IMR-90 (cell line): ENCODE data around the gene NES. TPM values are rescaled to one million over a fixed set of nuclear protein-coding genes. Genes with fewer than 3 reads are reported as not detected.

Source experiments
- ATAC-seq: fragments of 200-7000 bp; cut with Tn5 transposase; 2 replicates; pipeline ENCODE4 v1.9.1; 2020; ENCODE audit warnings: low read depth, mild to moderate bottlenecking, moderate library complexity
- BruUV-seq: library from RNA; stranded (reverse); fragments of 400-500 nt; replicated peaks from 2 replicates; lab custom pipeline; 2021; lab: Mats Ljungman, UMichigan
- CTCF ChIA-PET: fragments of 300-600 bp; formaldehyde crosslinking; extraction: SDS; loops from one replicate; lab custom pipeline; 2021; ENCODE audit warnings: antibody characterized with exemption; lab: Yijun Ruan, JAX
- POLR2A ChIA-PET: fragments of 300-600 bp; sonication (Branson Sonifier 250); formaldehyde crosslinking; loops from one replicate; lab custom pipeline; 2022; ENCODE audit warnings: antibody characterized with exemption; ENCODE audit not compliant: unreplicated experiment; lab: Charles Lee
- DNase-seq: peaks from one replicate; pipeline ENCODE4 v3.0.0; 2013
- H2AFZ ChIP-seq: replicated peaks from 2 replicates; pipeline ENCODE3; 2013; ENCODE audit warnings: low read length, mild to moderate bottlenecking; ENCODE audit not compliant: poor library complexity
- H2AK5ac ChIP-seq: 2 replicates; pipeline ENCODE4 v1.6.1; 2013; ENCODE audit warnings: low read depth, low read length, inconsistent platforms
- H2AK9ac ChIP-seq: replicated peaks from 2 replicates; pipeline ENCODE3; 2013; ENCODE audit warnings: mild to moderate bottlenecking, low read depth, low read length, moderate library complexity; ENCODE audit not compliant: poor library complexity
- H2BK120ac ChIP-seq: 2 replicates; pipeline ENCODE4 v1.6.1; 2013; ENCODE audit warnings: low read depth, low read length, inconsistent platforms
- H2BK15ac ChIP-seq: 3 replicates; pipeline ENCODE4 v1.6.1; 2013; ENCODE audit warnings: low read depth, low read length, inconsistent platforms
- H2BK20ac ChIP-seq: 2 replicates; pipeline ENCODE4 v1.6.1; 2013; ENCODE audit warnings: low read depth, mild to moderate bottlenecking, inconsistent platforms, low read length, moderate library complexity
- H2BK5ac ChIP-seq: 2 replicates; pipeline ENCODE4 v1.6.1; 2013; ENCODE audit warnings: mild to moderate bottlenecking, low read depth, low read length, inconsistent platforms; ENCODE audit not compliant: poor library complexity, severe bottlenecking
- H3K14ac ChIP-seq: replicated peaks from 2 replicates; pipeline ENCODE4 v1.6.1; 2013; ENCODE audit warnings: low read depth, low read length, inconsistent platforms
- H3K18ac ChIP-seq: 2 replicates; pipeline ENCODE4 v1.6.1; 2013; ENCODE audit warnings: low read depth, low read length, control low read depth
- H3K23ac ChIP-seq: 2 replicates; pipeline ENCODE4 v1.6.1; 2013; ENCODE audit warnings: low read depth, low read length, inconsistent platforms
- H3K27ac ChIP-seq: 2 replicates; pipeline ENCODE4 v1.5.1; 2013; ENCODE audit warnings: mild to moderate bottlenecking, control low read depth, low read length; ENCODE audit not compliant: insufficient read depth
- H3K27me3 ChIP-seq: 2 replicates; pipeline ENCODE4 v1.6.1; 2013; ENCODE audit warnings: low read length; ENCODE audit not compliant: control insufficient read depth, insufficient read depth
- H3K36me3 ChIP-seq: 2 replicates; pipeline ENCODE4 v1.6.1; 2013; ENCODE audit warnings: low read length, mixed read lengths; ENCODE audit not compliant: control insufficient read depth, insufficient read depth
- H3K4ac ChIP-seq: 2 replicates; pipeline ENCODE4 v1.6.1; 2013; ENCODE audit warnings: low read depth, low read length, inconsistent platforms
- H3K4me1 ChIP-seq: 2 replicates; pipeline ENCODE4 v1.6.1; 2013; ENCODE audit warnings: low read length, mixed read lengths; ENCODE audit not compliant: control insufficient read depth, insufficient read depth
- H3K4me2 ChIP-seq: 2 replicates; pipeline ENCODE4 v1.6.1; 2013; ENCODE audit warnings: low read depth, mild to moderate bottlenecking, control low read depth, low read length, moderate library complexity
- H3K4me3 ChIP-seq: 2 replicates; pipeline ENCODE4 v1.5.1; 2013; ENCODE audit warnings: low read depth, mild to moderate bottlenecking, control low read depth, low read length, moderate library complexity; ENCODE audit not compliant: insufficient read depth
- H3K56ac ChIP-seq: 2 replicates; pipeline ENCODE4 v1.6.1; 2013; ENCODE audit warnings: low read length, inconsistent platforms; ENCODE audit not compliant: insufficient read depth; ENCODE audit errors: extremely low read depth
- H3K79me1 ChIP-seq, 2 experiments: 2 replicates each; pipeline ENCODE4 v1.6.1; 2013; ENCODE audit warnings: low read length in 2 of 2, inconsistent platforms in 1 of 2, low read depth in 1 of 2
- H3K9ac ChIP-seq: 2 replicates; pipeline ENCODE4 v1.6.1; 2013; ENCODE audit warnings: low read depth, low read length, control low read depth
- H3K9me1 ChIP-seq: 2 replicates; pipeline ENCODE4 v1.6.1; 2013; ENCODE audit warnings: low read length, inconsistent platforms; ENCODE audit not compliant: insufficient read depth
- H3K9me3 ChIP-seq: 2 replicates; pipeline ENCODE4 v1.6.1; 2013; ENCODE audit warnings: low read length; ENCODE audit not compliant: control insufficient read depth, insufficient read depth
- H4K20me1 ChIP-seq: 2 replicates; pipeline ENCODE4 v1.6.1; 2013; ENCODE audit warnings: low read length, inconsistent platforms; ENCODE audit not compliant: insufficient read depth
- H4K5ac ChIP-seq: 2 replicates; pipeline ENCODE4 v1.6.1; 2013; ENCODE audit warnings: mild to moderate bottlenecking, low read depth, low read length, control low read depth
- H4K8ac ChIP-seq, 2 experiments: 2 replicates each; pipeline ENCODE4 v1.6.1; 2013; ENCODE audit warnings: low read depth in 2 of 2, low read length in 2 of 2, control low read depth in 1 of 2, inconsistent platforms in 1 of 2
- H4K91ac ChIP-seq: 2 replicates; pipeline ENCODE4 v1.6.1; 2013; ENCODE audit warnings: low read depth, low read length, inconsistent platforms; ENCODE audit not compliant: insufficient read depth
- BHLHE40 ChIP-seq: fragments of 150-350 bp; IDR thresholded peaks from 2 replicates; pipeline ENCODE4 v1.6.1; 2016; ENCODE audit warnings: mild to moderate bottlenecking, low read depth, low read length
- CEBPB ChIP-seq: IDR thresholded peaks from 2 replicates; pipeline ENCODE4 v1.6.1; 2012; ENCODE audit warnings: low read depth, low read length, improper control_type of control experiment
- CHD1 ChIP-seq: IDR thresholded peaks from 2 replicates; pipeline ENCODE4 v1.6.1; 2012; ENCODE audit warnings: low read depth, low read length, improper control_type of control experiment
- ELK1 ChIP-seq: fragments of 150-350 bp; IDR thresholded peaks from 2 replicates; pipeline ENCODE4 v1.6.1; 2016; ENCODE audit warnings: low read depth, mild to moderate bottlenecking, low read length, moderate library complexity, borderline replicate concordance
- FOS ChIP-seq: fragments of 150-350 bp; IDR thresholded peaks from 2 replicates; pipeline ENCODE4 v1.6.1; 2016; ENCODE audit warnings: low read depth, low read length
- MAFK ChIP-seq: IDR thresholded peaks from 2 replicates; pipeline ENCODE4 v1.6.1; 2012; ENCODE audit warnings: low read depth, low read length, improper control_type of control experiment
- MAZ ChIP-seq: IDR thresholded peaks from 2 replicates; pipeline ENCODE4 v1.6.1; 2012; ENCODE audit warnings: low read depth, mild to moderate bottlenecking, low read length, improper control_type of control experiment, moderate library complexity, borderline replicate concordance
- MXI1 ChIP-seq: IDR thresholded peaks from 2 replicates; pipeline ENCODE4 v1.6.1; 2012; ENCODE audit warnings: low read depth, mild to moderate bottlenecking, low read length, moderate library complexity, borderline replicate concordance
- NFE2L2 ChIP-seq: fragments of 150-350 bp; IDR thresholded peaks from 2 replicates; pipeline ENCODE4 v1.6.1; 2016; ENCODE audit warnings: low read depth, mild to moderate bottlenecking, low read length
- POLR2A ChIP-seq: IDR thresholded peaks from 2 replicates; pipeline ENCODE4 v1.6.1; 2012; ENCODE audit warnings: mild to moderate bottlenecking, low read depth, low read length
- RAD21 ChIP-seq: IDR thresholded peaks from 2 replicates; pipeline ENCODE4 v1.6.1; 2012; ENCODE audit warnings: low read length, improper control_type of control experiment
- RCOR1 ChIP-seq: IDR thresholded peaks from 2 replicates; pipeline ENCODE4 v1.6.1; 2012; ENCODE audit warnings: mild to moderate bottlenecking, low read length, improper control_type of control experiment; ENCODE audit not compliant: insufficient replicate concordance
- RFX5 ChIP-seq: IDR thresholded peaks from 2 replicates; pipeline ENCODE4 v1.8.0; 2012; ENCODE audit warnings: low read depth, mild to moderate bottlenecking, low read length, moderate library complexity
- SMC3 ChIP-seq: fragments of 150-350 bp; IDR thresholded peaks from 2 replicates; pipeline ENCODE4 v1.6.1; 2016; ENCODE audit warnings: low read depth, mild to moderate bottlenecking, antibody characterized with exemption, low read length, moderate library complexity
- USF2 ChIP-seq: fragments of 150-350 bp; IDR thresholded peaks from 2 replicates; pipeline ENCODE4 v1.6.1; 2017; ENCODE audit warnings: mild to moderate bottlenecking, antibody characterized with exemption, low read length, low read depth
- WGBS, 2 experiments: methylation state at CpG; one replicate each; pipeline versions ENCODE4 v1.1.5 to v1.1.7; 2013; ENCODE audit warnings: missing lambda C conversion rate in 2 of 2; ENCODE audit not compliant: insufficient read length in 1 of 2; ENCODE audit errors: extremely low coverage in 2 of 2; 5-methylcytosine and 5-hydroxymethylcytosine counted together
- dilution Hi-C: fragments of 300-500 bp; cut with HindIII; formaldehyde crosslinking; loops from one replicate; pipeline ENCODE4 v1.14.3; 2018; ENCODE audit warnings: low sequenced_read_pairs; ENCODE audit not compliant: unreplicated experiment
- in situ Hi-C: fragments of 300-500 bp; cut with MboI; formaldehyde crosslinking; loops from 3 replicates; pipeline ENCODE4 v1.14.3; 2019; ENCODE audit warnings: low sequenced_read_pairs, inconsistent platforms, mixed read lengths
- intact Hi-C: fragments of 100-400 bp; cut with micrococcal nuclease; formaldehyde crosslinking; loops from 2 replicates; pipeline ENCODE4 v1.10.0; 2022
- polyA plus RNA-seq, 3 experiments: library from polyadenylated mRNA; depleted of rRNA; stranded (reverse); fragments of >200 nt; gene quantifications; 2 replicates each; pipeline ENCODE4 v1.2.3, GENCODE V29; 2012; ENCODE audit warnings: low replicate concordance in 1 of 3
- total RNA-seq: library from RNA; depleted of rRNA; stranded (reverse); fragments of >200 nt; gene quantifications from 2 replicates; pipeline ENCODE4 v1.2.3, GENCODE V29; 2012

NES gene
- total and polyA plus RNA-seq, 2 of the 4 experiments (the other 2 are of a cell fraction), result 25.3 to 40.1 TPM

- ATAC-seq (no peak), DNase-seq (no peak)
- no peak overlapping the region for H2BK15ac ChIP-seq
- H3K79me1 ChIP-seq, result peaks cover 0 to 5% of the 10 kb centered on the region in 2 experiments; a peak in 2 of 4 replicates
- H3K56ac ChIP-seq, result no peak overlapping the region
- POLR2A ChIA-PET, result no interaction called here
- CTCF ChIA-PET, result interaction anchor here (1.0 to 1.4 kb wide), 2 partner anchors 22 to 58 kb away, joined by 3 read pairs; no protein-coding TSS in a partner anchor
- no peak overlapping the region for H3K4me2 ChIP-seq
- in situ Hi-C loops (no loop called here), dilution Hi-C loops (no loop called here), intact Hi-C loops (no loop called here)
- H2AK9ac ChIP-seq, result no peak overlapping the region
- H3K14ac ChIP-seq, result no peak overlapping the region
- H3K36me3 ChIP-seq, result no peaks in the 10 kb centered on the region
- no TSS peak for BruUV-seq
- no peak overlapping the region for H3K23ac ChIP-seq
- 86% methylated on average over 1 of the region's 5 CpGs; no CpG with 5 or more reads in 1 of the 2 experiments for WGBS, 2 experiments
- H2AK5ac ChIP-seq, result no peak overlapping the region
- no peak overlapping the region for H3K18ac ChIP-seq
- no peak overlapping the region for H3K9ac ChIP-seq
- H3K4me3 ChIP-seq, result no peak overlapping the region
- H2BK5ac ChIP-seq, result no peak overlapping the region
- H3K27me3 ChIP-seq, result peaks cover 27% of the 10 kb centered on the region
- H3K27ac ChIP-seq, result no peak overlapping the region
- no peak overlapping the region for H2AFZ ChIP-seq
- H3K4ac ChIP-seq, result no peak overlapping the region
- H4K8ac ChIP-seq, result no peak overlapping the region
- no peak overlapping the region for H2BK20ac ChIP-seq
- H3K9me3 ChIP-seq, result no peaks in the 10 kb centered on the region
- no peak overlapping the region for H4K5ac ChIP-seq
- H3K9me1 ChIP-seq, result no peaks in the 10 kb centered on the region
- no peaks in the 10 kb centered on the region for H4K20me1 ChIP-seq
- peaks cover 6% of the 10 kb centered on the region; the same call in 1 of the 2 replicates for H3K4me1 ChIP-seq
- H2BK120ac ChIP-seq, result no peak overlapping the region
- no peak overlapping the region for H4K91ac ChIP-seq
- TF ChIP-seq NFE2L2 (no peak), CEBPB (no peak), USF2 (no peak), MAFK (no peak), CHD1 (no peak), RFX5 (no peak), BHLHE40 (no peak), FOS (no peak), SMC3 (no peak), ELK1 (no peak), POLR2A (no peak), RCOR1 (no peak), MAZ (no peak), RAD21 (no peak), MXI1 (no peak)
Measured at GRCh38 chr1:156682166-156682890, 5.1 kb upstream of the NES start.
